A549 (cell line): ENCODE results near the gene SV2C. TPM values are rescaled to one million over a fixed set of nuclear protein-coding genes. Genes with fewer than 3 reads are reported as not detected.

Experiments
- ATAC-seq, 2 experiments: fragments of 200-7000 bp in 1 of 2; fragments of >200 bp in 1 of 2; cut with Nextera tagmentation in 1 of 2; cut with Tn5 transposase in 1 of 2; 3 replicates each; pipeline versions ENCODE4 v1.8.0 to v1.9.1; 2018 to 2020; ENCODE audit warnings: mild to moderate bottlenecking in 1 of 2, moderate library complexity in 1 of 2
- CTCF ChIA-PET: fragments of 300-600 bp; sonication (Branson Sonifier 250); formaldehyde crosslinking; extraction: SDS; loops from one replicate; lab custom pipeline; 2021; ENCODE audit warnings: antibody characterized with exemption, inconsistent platforms; lab: Yijun Ruan, JAX
- POLR2A ChIA-PET: fragments of 350-600 bp; formaldehyde crosslinking; extraction: SDS; loops from one replicate; lab custom pipeline; 2021; ENCODE audit warnings: antibody characterized with exemption, inconsistent platforms; lab: Yijun Ruan, JAX
- DNase-seq, 2 experiments: peaks; one replicate each; pipeline versions ENCODE4 v3.0.0 to v3.0.0-alpha.2; 2011 to 2016; ENCODE audit warnings: low read depth in 1 of 2, low spot score in 1 of 2
- FAIRE-seq: peaks from 2 replicates; lab custom pipeline; 2011; peaks lifted over from hg19 to GRCh38; lab: Jason Lieb, UNC
- H3K27ac ChIP-seq, 2 experiments: fragments of >200 bp; sonication (Bioruptor Twin); formaldehyde crosslinking; 3 replicates each; pipeline ENCODE4 v1.5.1; 2016 to 2017
- H3K4me1 ChIP-seq: fragments of >200 bp; sonication (Bioruptor Twin); formaldehyde crosslinking; 3 replicates; pipeline ENCODE4 v1.6.1; 2016
- H3K4me2 ChIP-seq: fragments of >200 bp; sonication (Bioruptor Twin); formaldehyde crosslinking; 3 replicates; pipeline ENCODE4 v1.6.1; 2016
- H3K4me3 ChIP-seq: fragments of >200 bp; sonication (Bioruptor Twin); formaldehyde crosslinking; 3 replicates; pipeline ENCODE4 v1.5.1; 2016
- H3K9me3 ChIP-seq: fragments of >200 bp; sonication (Bioruptor Twin); formaldehyde crosslinking; 3 replicates; pipeline ENCODE4 v1.6.1; 2016
- ATOH8 ChIP-seq: fragments of 250-450 bp; sonication (Bioruptor Pico); IDR thresholded peaks from 2 replicates; pipeline ENCODE4 v1.5.0; 2020; ENCODE audit warnings: low read depth, mild to moderate bottlenecking, moderate library complexity
- BHLHE40 ChIP-seq: IDR thresholded peaks from 2 replicates; pipeline ENCODE4 v1.6.1; 2012; ENCODE audit warnings: low read depth, low read length, inconsistent platforms
- CBX2 ChIP-seq: fragments of 200-600 bp; sonication (generic); IDR thresholded peaks from 2 replicates; pipeline ENCODE4 v1.6.1; 2016; ENCODE audit warnings: low read depth, mild to moderate bottlenecking, borderline replicate concordance
- CBX8 ChIP-seq: fragments of 200-600 bp; sonication (generic); IDR thresholded peaks from 2 replicates; pipeline ENCODE4 v1.6.1; 2016
- CEBPB ChIP-seq, 2 experiments: fragments of >200 bp in 1 of 2; sonication (Bioruptor Twin) in 1 of 2; formaldehyde crosslinking in 1 of 2; IDR thresholded peaks; 2 replicates each; pipeline ENCODE4 v1.6.1; 2012 to 2016
- CHD2 ChIP-seq: fragments of 150-350 bp; IDR thresholded peaks from 2 replicates; pipeline ENCODE4 v1.6.1; 2014; ENCODE audit warnings: low read length; ENCODE audit not compliant: partially characterized antibody
- CHD4 ChIP-seq: fragments of 200-600 bp; sonication (generic); IDR thresholded peaks from 2 replicates; pipeline ENCODE4 v1.6.1; 2016; ENCODE audit warnings: antibody characterized with exemption, mild to moderate bottlenecking, borderline replicate concordance
- EHF ChIP-seq: fragments of 250-450 bp; sonication (Bioruptor Pico); IDR thresholded peaks from 2 replicates; pipeline ENCODE4 v1.5.0; 2020; ENCODE audit warnings: mild to moderate bottlenecking
- ESRRA ChIP-seq: fragments of 150-350 bp; IDR thresholded peaks from 2 replicates; pipeline ENCODE4 v1.6.1; 2014; ENCODE audit warnings: mild to moderate bottlenecking, low read length, borderline replicate concordance
- GATA3 ChIP-seq: IDR thresholded peaks from 2 replicates; pipeline ENCODE4 v1.6.1; 2012; ENCODE audit warnings: borderline replicate concordance
- HOXB5 ChIP-seq: fragments of 250-450 bp; sonication (Bioruptor Pico); IDR thresholded peaks from 2 replicates; pipeline ENCODE4 v1.5.0; 2020; ENCODE audit warnings: mild to moderate bottlenecking, moderate library complexity
- JUN ChIP-seq, 2 experiments: fragments of >200 bp; sonication (Bioruptor Twin); formaldehyde crosslinking; IDR thresholded peaks; 2 replicates in 1 of 2; 3 replicates in 1 of 2; pipeline ENCODE4 v1.6.1; 2016 to 2017
- KDM1A ChIP-seq: fragments of 200-600 bp; sonication (generic); IDR thresholded peaks from 2 replicates; pipeline ENCODE4 v1.6.1; 2016; ENCODE audit warnings: low read depth, mild to moderate bottlenecking
- MAFK ChIP-seq: fragments of 450-650 bp; IDR thresholded peaks from 2 replicates; pipeline ENCODE4 v1.6.1; 2014; ENCODE audit not compliant: partially characterized antibody
- MAX ChIP-seq: IDR thresholded peaks from 2 replicates; pipeline ENCODE4 v1.6.1; 2012
- MAZ ChIP-seq: fragments of 150-350 bp; IDR thresholded peaks from 2 replicates; pipeline ENCODE4 v1.6.1; 2014; ENCODE audit warnings: antibody characterized with exemption, low read depth, low read length, borderline replicate concordance
- MYC ChIP-seq: IDR thresholded peaks from 2 replicates; pipeline ENCODE4 v1.6.1; 2012; ENCODE audit warnings: mild to moderate bottlenecking, inconsistent platforms, low read length, improper control_type of control experiment, borderline replicate concordance
- PBX3 ChIP-seq: IDR thresholded peaks from 2 replicates; pipeline ENCODE4 v1.6.1; 2012
- POLR2AphosphoS2 ChIP-seq: conservative IDR thresholded peaks from 2 replicates; pipeline ENCODE4 v1.6.1; 2012; ENCODE audit warnings: low read length, improper control_type of control experiment, inconsistent platforms
- REST ChIP-seq: fragments of 200-600 bp; sonication (generic); IDR thresholded peaks from 2 replicates; pipeline ENCODE4 v1.6.1; 2016; ENCODE audit warnings: antibody characterized with exemption, mild to moderate bottlenecking, moderate library complexity
- TFCP2L1 ChIP-seq: fragments of 250-450 bp; sonication (Bioruptor Pico); IDR thresholded peaks from 2 replicates; pipeline ENCODE4 v1.5.0; 2021; ENCODE audit warnings: mild to moderate bottlenecking
- TP53 ChIP-seq: fragments of 250-450 bp; sonication (Bioruptor Pico); IDR thresholded peaks from 2 replicates; pipeline ENCODE4 v1.5.0; 2021; ENCODE audit warnings: mild to moderate bottlenecking, moderate library complexity
- USF2 ChIP-seq: fragments of 450-650 bp; IDR thresholded peaks from 2 replicates; pipeline ENCODE4 v1.6.1; 2014; ENCODE audit warnings: antibody characterized with exemption
- ZSCAN20 ChIP-seq: fragments of 250-450 bp; sonication (Bioruptor Pico); IDR thresholded peaks from 2 replicates; pipeline ENCODE4 v1.8.0; 2022; ENCODE audit warnings: mild to moderate bottlenecking, moderate library complexity
- WGBS: methylation state at CpG from one replicate; pipeline ENCODE4 v1.1.6; 2017; ENCODE audit errors: missing lambda C conversion rate; 5-methylcytosine and 5-hydroxymethylcytosine counted together
- polyA plus RNA-seq, 4 experiments: library from polyadenylated mRNA; depleted of rRNA in 3 of 4; stranded (reverse); fragments of >200 nt; fragmentation: RNase III in 1 of 4; extraction: RNeasy Plus Mini Kit Qiagen cat#74134 plus additional on column Dnase treatment in 1 of 4; gene quantifications; 2 replicates in 3 of 4; 3 replicates in 1 of 4; pipeline ENCODE4 v1.2.3, GENCODE V29; 2011 to 2017

Gene SV2C
- polyA plus RNA-seq, 2 of the 4 experiments (the other 2 are of a cell fraction) = not detected

- Histone ChIP-seq H3K4me1 (no peaks in the 10 kb centered on the region), H3K4me3 (no peak overlapping the region), H3K27ac (no peak overlapping the region), H3K4me2 (no peak overlapping the region), H3K9me3 (no peaks in the 10 kb centered on the region)
- no peak for DNase-seq
- POLR2A ChIA-PET = interaction anchor here (0.6 kb wide), 1 partner anchor 16 kb away, joined by 3 read pairs; no protein-coding TSS in a partner anchor
- WGBS = 77% methylated on average over 4 of the region's 4 CpGs
- TF ChIP-seq GATA3 (no peak), MAX (no peak)
- no peak for FAIRE-seq
- CTCF ChIA-PET = interaction anchor here (1.2 to 3.4 kb wide), 4 partner anchors 16 to 444 kb away, joined by 3 to 12 read pairs (median 4); no protein-coding TSS in a partner anchor
- no peak for ATAC-seq
These were observed 247.9 kb downstream of the SV2C start for GRCh38 chr5:76331126-76331525.

GRCh38 chr5:76332102-76332501, 248.9 kb downstream of the SV2C start:
- WGBS = 68% methylated on average over 4 of the region's 4 CpGs
- Histone ChIP-seq H3K4me3 (no peak overlapping the region), H3K4me2 (no peak overlapping the region), H3K9me3 (no peaks in the 10 kb centered on the region), H3K4me1 (no peaks in the 10 kb centered on the region), H3K27ac (no peak overlapping the region)
- POLR2A ChIA-PET = no interaction called here
- FAIRE-seq (no peak), DNase-seq (no peak), ATAC-seq (peak in 1 of 2 experiments; percentile 22; a peak in 1 of 6 replicates)
- CTCF ChIA-PET = interaction anchor here (0.5 to 3.4 kb wide), 6 partner anchors 17 to 445 kb away, joined by 3 to 12 read pairs (median 4); no protein-coding TSS in a partner anchor
- TF ChIP-seq MAX = no peak
- no peak for TF ChIP-seq USF2
- no peak for TF ChIP-seq CBX2
- TF ChIP-seq GATA3 = no peak
- no peak for TF ChIP-seq CBX8
- TF ChIP-seq KDM1A = no peak
- no peak for TF ChIP-seq PBX3
- no peak for TF ChIP-seq MYC
- TF ChIP-seq ATOH8 (CRISPR knock-in tag) = no peak
- no peak for TF ChIP-seq HOXB5

- H3K27ac ChIP-seq = no peak overlapping the region
- FAIRE-seq = no peak
- ChIA-PET CTCF (interaction anchor here (1.4 to 3.4 kb wide), 4 partner anchors 18 to 446 kb away, joined by 3 to 12 read pairs (median 4); no protein-coding TSS in a partner anchor), POLR2A (no interaction called here)
- no peak for DNase-seq
- H3K9me3 ChIP-seq = no peaks in the 10 kb centered on the region
- 86% methylated on average over 2 of the region's 2 CpGs for WGBS
- H3K4me1 ChIP-seq = no peaks in the 10 kb centered on the region
- H3K4me2 ChIP-seq = no peak overlapping the region
- no peak for ATAC-seq
- no peak overlapping the region for H3K4me3 ChIP-seq
- no peak for TF ChIP-seq MAFK
- no peak for TF ChIP-seq MAZ
- no peak for TF ChIP-seq TFCP2L1 (CRISPR knock-in tag)
- TF ChIP-seq, all 56 proteins: peak for 0
These were observed 249.5 kb downstream of the SV2C start for GRCh38 chr5:76332611-76333205.

- Histone ChIP-seq H3K4me1 (peaks cover 4% of the 10 kb centered on the region), H3K27ac (no peak overlapping the region), H3K4me3 (no peak overlapping the region), H3K9me3 (no peaks in the 10 kb centered on the region), H3K4me2 (no peak overlapping the region)
- DNase-seq (no peak), FAIRE-seq (no peak), ATAC-seq (no peak)
- CTCF ChIA-PET = interaction anchor here (1.4 kb wide), 1 partner anchor 447 kb away, joined by 3 read pairs; no protein-coding TSS in a partner anchor
- no peak for TF ChIP-seq POLR2AphosphoS2
- no peak for TF ChIP-seq CHD4
- TF ChIP-seq JUN (IDR thresholded peaks at IDR 0.05) = no peak
- TF ChIP-seq BHLHE40 = no peak
- no peak for TF ChIP-seq TP53
- no peak for TF ChIP-seq ZSCAN20 (CRISPR knock-in tag)
- TF ChIP-seq CHD2 = no peak
- TF ChIP-seq ESRRA = no peak
- no peak for TF ChIP-seq CEBPB (IDR thresholded peaks at IDR 0.05)
- no peak for TF ChIP-seq GATA3
- no peak for TF ChIP-seq REST
- TF ChIP-seq TFCP2L1 (CRISPR knock-in tag) = no peak
- no peak for TF ChIP-seq EHF (CRISPR knock-in tag)
- WGBS = 82% methylated on average over 4 of the region's 4 CpGs
- POLR2A ChIA-PET = no interaction called here
These were observed 250.4 kb downstream of the SV2C start for GRCh38 chr5:76333571-76333970.
